Right lobe of liver (tissue), 4 donors: ENCODE data around the gene UBAC2.

Experiments used
- POLR2A ChIP-seq: fragments of 450-650 bp; IDR thresholded peaks from one replicate; pipeline ENCODE4 v1.6.1; 2017; ENCODE audit warnings: antibody characterized with exemption, mild to moderate bottlenecking
- TF ChIP-seq, protein P1 (sequence below), 4 donors: fragments of 200-600 bp in 3 of 4; fragments of 450-650 bp in 1 of 4; IDR thresholded peaks; one replicate each; pipeline versions ENCODE4 v1.5.1 to v1.8.0; 2016 to 2022; ENCODE audit warnings: antibody characterized with exemption in 4 of 4, mild to moderate bottlenecking in 2 of 4
- donor health status: DM: no; HTN: no; CAD: no.
- donor health status: DM: no; HTN: no; CAD: no.
- donor health status: DM: no; HTN: yes; CAD: no.

DNA sequence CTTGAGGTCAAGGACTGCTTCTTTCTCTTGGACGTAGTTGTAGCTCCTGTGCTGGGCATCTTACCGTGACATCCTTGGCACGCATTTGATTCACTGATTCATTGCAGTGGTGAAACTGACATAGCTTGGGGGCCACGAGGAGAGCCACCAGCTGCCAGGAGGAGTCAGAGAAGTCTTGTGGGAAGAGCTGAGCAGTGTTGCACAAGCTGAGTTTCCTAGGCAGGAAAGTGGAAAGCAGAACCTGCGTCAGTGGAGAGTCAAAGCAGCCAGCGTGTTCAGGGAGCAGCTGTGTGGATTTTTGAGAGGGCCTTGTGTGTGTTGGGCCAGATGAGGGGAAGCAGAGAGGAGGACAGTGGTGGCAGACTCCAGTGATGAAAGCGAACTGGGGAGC is 111.8 kb downstream of the UBAC2 start:
- peak; percentile 37 for TF ChIP-seq POLR2A
- TF ChIP-seq, protein P1, sequence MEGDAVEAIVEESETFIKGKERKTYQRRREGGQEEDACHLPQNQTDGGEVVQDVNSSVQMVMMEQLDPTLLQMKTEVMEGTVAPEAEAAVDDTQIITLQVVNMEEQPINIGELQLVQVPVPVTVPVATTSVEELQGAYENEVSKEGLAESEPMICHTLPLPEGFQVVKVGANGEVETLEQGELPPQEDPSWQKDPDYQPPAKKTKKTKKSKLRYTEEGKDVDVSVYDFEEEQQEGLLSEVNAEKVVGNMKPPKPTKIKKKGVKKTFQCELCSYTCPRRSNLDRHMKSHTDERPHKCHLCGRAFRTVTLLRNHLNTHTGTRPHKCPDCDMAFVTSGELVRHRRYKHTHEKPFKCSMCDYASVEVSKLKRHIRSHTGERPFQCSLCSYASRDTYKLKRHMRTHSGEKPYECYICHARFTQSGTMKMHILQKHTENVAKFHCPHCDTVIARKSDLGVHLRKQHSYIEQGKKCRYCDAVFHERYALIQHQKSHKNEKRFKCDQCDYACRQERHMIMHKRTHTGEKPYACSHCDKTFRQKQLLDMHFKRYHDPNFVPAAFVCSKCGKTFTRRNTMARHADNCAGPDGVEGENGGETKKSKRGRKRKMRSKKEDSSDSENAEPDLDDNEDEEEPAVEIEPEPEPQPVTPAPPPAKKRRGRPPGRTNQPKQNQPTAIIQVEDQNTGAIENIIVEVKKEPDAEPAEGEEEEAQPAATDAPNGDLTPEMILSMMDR (IDR thresholded peaks at IDR 0.05) = no peak
